ENCODE measurements around the gene AAMP. TPM values are rescaled to one million over a fixed set of nuclear protein-coding genes. Genes with fewer than 3 reads are reported as not detected.

AAMP gene
- total and polyA plus RNA-seq, 2 experiments from 2014 or later, result 90.8 to 203 TPM

GRCh38 chr2:218298314-218298875 lies 28.5 kb upstream of the AAMP start (continued):
- no peak for TF ChIP-seq CTCF (conservative IDR thresholded peaks at IDR 0.05; ENCODE audit: low read depth in 2 of 2)
- no peak for TF ChIP-seq EZH2phosphoT487 (IDR thresholded peaks at IDR 0.05; ENCODE audit: unreplicated experiment)
- TF ChIP-seq JUNB (IDR thresholded peaks at IDR 0.05; ENCODE audit: unreplicated experiment), result no peak

GRCh38 chr2:218296847-218297246 lies 26.9 kb upstream of the AAMP start:
- Histone ChIP-seq H3K4me2 (no peak overlapping the region), H3K79me2 (replicated peaks; ENCODE audit: insufficient read depth) (no peaks in the 10 kb centered on the region), H3K36me3 (ENCODE audit: insufficient read depth) (no peaks in the 10 kb centered on the region), H3K27ac (ENCODE audit: low read depth) (no peak overlapping the region), H3K9me2 (ENCODE audit: insufficient read depth) (no peaks in the 10 kb centered on the region), H3K4me1 (ENCODE audit: insufficient read depth) (peaks cover 22% of the 10 kb centered on the region), H3F3A (replicated peaks; ENCODE audit: low read depth) (no peaks in the 10 kb centered on the region), H3K27me3 (ENCODE audit: insufficient read depth) (no peaks in the 10 kb centered on the region), H4K20me1 (replicated peaks; ENCODE audit: insufficient read depth) (no peaks in the 10 kb centered on the region), H2AFZ (no peak overlapping the region), H3K4me3 (no peak overlapping the region)
- Mint-ChIP-seq H3K9me3 (no peaks in the 10 kb centered on the region; the same call in 2 of the 3 replicates), H3K4me1 (peaks cover 30% of the 10 kb centered on the region), H3K27ac (no peak overlapping the region), H3K4me3 (no peak overlapping the region), H3K27me3 (ENCODE audit: insufficient read depth, low read depth, poor library complexity) (peaks cover 15% of the 10 kb centered on the region), H3K36me3 (ENCODE audit: low read depth) (no peaks in the 10 kb centered on the region)
- DNase-seq (ENCODE audit: low spot score), result peak; percentile 35
- TF ChIP-seq EZH2phosphoT487 (IDR thresholded peaks at IDR 0.05; ENCODE audit: unreplicated experiment) (no peak), CTCF (conservative IDR thresholded peaks at IDR 0.05; ENCODE audit: low read depth in 2 of 2) (peak; percentile 12 to 21; a peak in 1 of 4 replicates), ZNF462 (CRISPR knock-in tag; IDR thresholded peaks at IDR 0.05) (no peak), JUNB (IDR thresholded peaks at IDR 0.05; ENCODE audit: unreplicated experiment) (no peak), STAT1 (IDR thresholded peaks at IDR 0.05; ENCODE audit: unreplicated experiment) (no peak), REST (IDR thresholded peaks at IDR 0.05; ENCODE audit: unreplicated experiment) (no peak)
- ATAC-seq, result no peak; the same call in 2 of the 3 replicates

Measured in GM23338 (cell line).